Measurements from ENCODE around the gene ANTXR1. TPM values are rescaled to one million over a fixed set of nuclear protein-coding genes. Genes with fewer than 3 reads are reported as not detected.

The ANTXR1 gene
- total RNA-seq, 1 donor, result 61.5 TPM

DNA sequence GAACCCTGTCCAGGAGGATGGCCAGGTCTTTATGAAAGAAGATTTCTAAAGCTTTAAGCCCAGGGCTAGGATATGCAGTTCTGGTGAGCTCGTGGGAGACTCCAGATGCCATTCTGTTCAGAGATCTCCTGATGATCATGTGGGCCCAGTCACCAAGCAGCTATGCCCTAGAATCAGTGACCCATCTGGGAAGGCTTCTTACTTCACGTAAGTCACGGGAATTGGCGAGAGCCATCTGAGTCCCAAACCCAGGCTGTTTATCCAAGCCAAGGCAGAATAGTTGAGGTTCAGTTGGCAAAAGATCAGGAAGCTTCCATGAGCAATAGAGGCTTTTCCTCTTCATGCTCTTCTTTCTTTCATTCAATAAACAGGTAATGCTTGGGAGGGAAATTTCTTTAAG lies 23.9 kb downstream of the ANTXR1 start:
- H3K4me3 ChIP-seq (ENCODE audit: low read depth, low read length), result no peak overlapping the region
- TF ChIP-seq, protein P1, sequence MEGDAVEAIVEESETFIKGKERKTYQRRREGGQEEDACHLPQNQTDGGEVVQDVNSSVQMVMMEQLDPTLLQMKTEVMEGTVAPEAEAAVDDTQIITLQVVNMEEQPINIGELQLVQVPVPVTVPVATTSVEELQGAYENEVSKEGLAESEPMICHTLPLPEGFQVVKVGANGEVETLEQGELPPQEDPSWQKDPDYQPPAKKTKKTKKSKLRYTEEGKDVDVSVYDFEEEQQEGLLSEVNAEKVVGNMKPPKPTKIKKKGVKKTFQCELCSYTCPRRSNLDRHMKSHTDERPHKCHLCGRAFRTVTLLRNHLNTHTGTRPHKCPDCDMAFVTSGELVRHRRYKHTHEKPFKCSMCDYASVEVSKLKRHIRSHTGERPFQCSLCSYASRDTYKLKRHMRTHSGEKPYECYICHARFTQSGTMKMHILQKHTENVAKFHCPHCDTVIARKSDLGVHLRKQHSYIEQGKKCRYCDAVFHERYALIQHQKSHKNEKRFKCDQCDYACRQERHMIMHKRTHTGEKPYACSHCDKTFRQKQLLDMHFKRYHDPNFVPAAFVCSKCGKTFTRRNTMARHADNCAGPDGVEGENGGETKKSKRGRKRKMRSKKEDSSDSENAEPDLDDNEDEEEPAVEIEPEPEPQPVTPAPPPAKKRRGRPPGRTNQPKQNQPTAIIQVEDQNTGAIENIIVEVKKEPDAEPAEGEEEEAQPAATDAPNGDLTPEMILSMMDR (IDR thresholded peaks at IDR 0.05; ENCODE audit: insufficient read depth, low read length), result no peak
- no peak for DNase-seq (ENCODE audit: low read depth)

DNA sequence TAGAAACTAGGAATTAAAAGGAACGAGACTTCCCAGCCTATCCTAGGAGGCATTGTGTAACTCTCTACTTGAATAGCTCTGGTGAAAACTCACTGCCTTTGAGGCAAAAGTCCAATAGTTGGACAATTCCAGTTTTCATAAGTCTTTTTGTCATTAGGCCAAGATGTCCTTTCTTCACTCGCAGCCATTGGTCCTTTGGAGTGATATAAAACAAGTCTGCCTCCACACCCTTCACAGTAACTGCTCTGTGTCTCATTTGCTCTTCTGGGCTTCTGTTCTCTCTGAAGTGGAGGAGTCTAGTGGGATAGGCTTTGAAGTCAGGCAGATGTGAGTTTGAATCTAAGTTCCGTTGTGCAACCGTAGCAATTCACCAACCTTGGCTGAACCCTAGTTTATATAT lies 28.2 kb downstream of the ANTXR1 start:
- TF ChIP-seq, protein P1 (IDR thresholded peaks at IDR 0.05; ENCODE audit: insufficient read depth, low read length), result no peak
- H3K4me3 ChIP-seq (ENCODE audit: low read depth, low read length), result no peak overlapping the region
- DNase-seq (ENCODE audit: low read depth), result peak; percentile 61

DNA sequence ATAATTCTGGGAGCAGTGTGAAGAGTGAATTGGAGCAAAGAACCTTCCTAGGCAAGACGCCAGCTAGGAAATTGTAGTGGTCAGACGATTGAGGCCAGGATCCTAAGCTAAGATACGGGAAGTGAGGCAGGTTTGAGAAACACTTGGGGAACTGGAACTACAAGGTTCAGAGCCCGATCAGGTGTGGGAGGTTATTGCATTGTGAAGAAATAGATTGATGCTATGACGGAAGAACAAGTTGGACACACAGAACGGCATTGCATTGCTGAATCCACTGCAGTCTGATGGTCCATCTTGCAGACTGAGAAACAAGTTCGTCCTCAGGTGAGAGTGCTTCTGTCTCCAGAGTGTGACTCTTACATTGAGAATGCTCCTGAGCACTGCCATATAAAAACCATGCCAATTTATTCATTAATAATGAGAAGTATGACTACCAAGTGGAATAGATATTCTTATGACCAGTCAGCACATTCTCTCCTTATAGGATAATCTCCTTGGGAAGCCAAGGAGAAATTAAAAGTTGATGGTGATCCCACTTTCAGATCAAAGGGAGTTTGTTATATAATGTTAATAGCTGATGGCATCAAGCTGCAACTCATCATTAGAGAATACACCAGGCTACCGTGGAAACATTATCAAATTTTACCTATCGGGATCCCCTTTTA lies 30.9 kb downstream of the ANTXR1 start:
- TF ChIP-seq, protein P1 (IDR thresholded peaks at IDR 0.05; ENCODE audit: insufficient read depth, low read length), result no peak
- DNase-seq (ENCODE audit: low read depth), result no peak

DNA sequence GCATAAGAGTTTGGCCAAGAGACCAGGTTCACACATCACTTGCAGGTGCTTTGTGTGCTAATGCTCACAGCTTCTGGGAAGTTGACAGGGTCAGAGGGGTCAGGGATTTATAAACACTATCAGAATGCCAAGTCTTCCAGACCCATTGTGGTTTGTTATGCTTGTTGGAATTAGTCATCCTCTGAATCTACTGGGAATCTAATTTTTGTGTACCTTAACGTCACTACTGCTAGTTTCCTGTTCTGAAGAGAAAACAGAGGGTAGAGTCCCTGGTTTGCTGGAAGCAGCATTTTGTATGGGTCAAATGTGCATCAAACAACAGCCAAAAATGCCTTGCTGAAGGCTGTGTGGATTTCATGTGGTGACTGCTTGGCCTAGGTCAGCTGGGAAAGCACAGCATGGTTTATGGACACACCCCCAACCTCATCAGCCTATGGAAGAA lies 33.3 kb downstream of the ANTXR1 start:
- TF ChIP-seq, protein P1 (IDR thresholded peaks at IDR 0.05; ENCODE audit: insufficient read depth, low read length), result no peak
- H3K4me3 ChIP-seq (ENCODE audit: low read depth, low read length), result no peak overlapping the region
- peak; percentile 77 for DNase-seq (ENCODE audit: low read depth)

More for the DNA sequence above, 30.9 kb downstream of the ANTXR1 start:
- H3K4me3 ChIP-seq (ENCODE audit: low read depth, low read length), result no peak overlapping the region

DNA sequence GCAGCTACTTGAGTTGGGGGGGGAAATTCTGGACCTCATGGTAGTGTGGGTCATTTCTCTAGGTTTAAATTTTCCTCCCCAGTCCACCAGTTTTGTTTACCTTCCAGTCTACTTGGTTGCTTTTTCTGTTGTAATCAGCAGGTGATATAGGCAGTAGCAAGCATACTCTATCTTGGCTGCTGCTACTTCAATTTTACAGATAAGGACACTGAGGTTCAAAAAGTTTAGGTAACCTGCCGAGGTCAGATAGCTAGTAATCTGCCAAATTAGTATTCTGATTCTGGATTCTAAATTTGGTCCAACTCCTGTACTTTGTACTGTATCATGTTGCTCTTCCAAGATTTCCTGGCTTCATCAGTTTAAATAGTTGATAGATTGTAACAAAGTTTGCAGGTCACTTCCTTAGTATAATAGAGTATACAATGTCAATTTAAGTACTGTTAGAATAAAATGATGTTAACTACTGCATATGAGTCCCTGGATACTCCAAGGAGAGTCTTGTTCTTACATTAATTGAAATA lies 34.7 kb downstream of the ANTXR1 start:
- no peak overlapping the region for H3K4me3 ChIP-seq (ENCODE audit: low read depth, low read length)
- no peak for DNase-seq (ENCODE audit: low read depth)
- TF ChIP-seq, protein P1 (IDR thresholded peaks at IDR 0.05; ENCODE audit: insufficient read depth, low read length), result no peak

DNA sequence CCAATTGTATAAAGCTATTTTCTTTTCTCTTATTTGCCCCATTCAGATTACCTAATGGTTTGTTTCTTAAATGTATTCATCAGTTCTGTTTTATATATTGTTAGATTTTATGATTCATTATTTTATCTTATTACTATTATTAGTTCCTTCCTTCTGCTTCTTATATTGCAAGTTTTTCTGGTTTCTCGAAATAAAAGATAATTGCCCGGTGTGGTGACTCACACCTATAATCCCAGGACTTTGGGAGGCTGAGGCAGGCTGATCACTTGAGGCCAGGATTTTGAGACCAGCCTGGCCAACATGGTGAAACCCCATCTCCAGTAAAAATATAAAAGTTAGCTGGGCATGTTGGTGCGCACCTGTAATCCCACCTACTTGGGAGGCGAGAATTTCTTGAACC lies 37.8 kb downstream of the ANTXR1 start:
- no peak overlapping the region for H3K4me3 ChIP-seq (ENCODE audit: low read depth, low read length)
- no peak for DNase-seq (ENCODE audit: low read depth)
- TF ChIP-seq, protein P1 (IDR thresholded peaks at IDR 0.05; ENCODE audit: insufficient read depth, low read length), result no peak

Measured in fibroblast of the aortic adventitia (primary cell).